Esophagus muscularis mucosa (tissue), 4 donors: ENCODE measurements around the gene PPP1R17.

Experiments used
- EP300 ChIP-seq: sonication (generic); formaldehyde crosslinking; IDR thresholded peaks from one replicate; pipeline ENCODE4 v1.6.1; 2017; ENCODE audit warnings: antibody characterized with exemption
- POLR2AphosphoS5 ChIP-seq, 2 donors: sonication (generic); formaldehyde crosslinking; IDR thresholded peaks; one replicate each; pipeline ENCODE4 v1.6.1; 2017; ENCODE audit warnings: antibody characterized with exemption in 2 of 2
- TF ChIP-seq, protein P1 (sequence below), 3 experiments: fragments of 200-600 bp in 2 of 3; fragments of 450-650 bp in 1 of 3; sonication (generic) in 2 of 3; IDR thresholded peaks; one replicate each; pipeline ENCODE4 v1.5.1; 2017 to 2019; ENCODE audit warnings: antibody characterized with exemption in 3 of 3, mild to moderate bottlenecking in 2 of 3, moderate library complexity in 1 of 3

DNA sequence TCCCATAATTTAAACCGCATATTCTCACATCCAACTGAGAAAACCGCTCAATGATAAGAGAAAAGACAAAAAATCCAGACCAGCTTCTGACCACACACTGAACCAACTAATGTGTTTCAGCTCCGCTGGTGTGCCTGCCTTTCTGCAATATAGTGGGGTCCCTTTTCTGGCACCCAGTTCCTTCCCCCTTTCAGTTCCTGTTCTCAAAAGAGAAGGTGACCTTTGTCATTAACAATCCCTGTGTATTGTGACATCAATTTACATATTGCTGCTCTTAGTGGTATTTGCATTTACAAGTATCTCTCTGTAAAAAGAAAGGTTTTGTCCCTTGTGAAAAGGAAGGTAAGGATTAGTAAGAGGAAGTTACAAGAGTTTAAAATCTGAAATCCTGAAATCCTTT is 1.4 kb downstream of the PPP1R17 start:
- TF ChIP-seq, protein P1, sequence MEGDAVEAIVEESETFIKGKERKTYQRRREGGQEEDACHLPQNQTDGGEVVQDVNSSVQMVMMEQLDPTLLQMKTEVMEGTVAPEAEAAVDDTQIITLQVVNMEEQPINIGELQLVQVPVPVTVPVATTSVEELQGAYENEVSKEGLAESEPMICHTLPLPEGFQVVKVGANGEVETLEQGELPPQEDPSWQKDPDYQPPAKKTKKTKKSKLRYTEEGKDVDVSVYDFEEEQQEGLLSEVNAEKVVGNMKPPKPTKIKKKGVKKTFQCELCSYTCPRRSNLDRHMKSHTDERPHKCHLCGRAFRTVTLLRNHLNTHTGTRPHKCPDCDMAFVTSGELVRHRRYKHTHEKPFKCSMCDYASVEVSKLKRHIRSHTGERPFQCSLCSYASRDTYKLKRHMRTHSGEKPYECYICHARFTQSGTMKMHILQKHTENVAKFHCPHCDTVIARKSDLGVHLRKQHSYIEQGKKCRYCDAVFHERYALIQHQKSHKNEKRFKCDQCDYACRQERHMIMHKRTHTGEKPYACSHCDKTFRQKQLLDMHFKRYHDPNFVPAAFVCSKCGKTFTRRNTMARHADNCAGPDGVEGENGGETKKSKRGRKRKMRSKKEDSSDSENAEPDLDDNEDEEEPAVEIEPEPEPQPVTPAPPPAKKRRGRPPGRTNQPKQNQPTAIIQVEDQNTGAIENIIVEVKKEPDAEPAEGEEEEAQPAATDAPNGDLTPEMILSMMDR (IDR thresholded peaks at IDR 0.05) = no peak
- TF ChIP-seq POLR2AphosphoS5 (IDR thresholded peaks at IDR 0.05) (no peak), EP300 (no peak)
